PC-3 (cell line): ENCODE measurements around the gene AHDC1.

Source experiments
- CTCF ChIP-seq: fragments of 300-600 bp; sonication (generic); conservative IDR thresholded peaks from 2 replicates; pipeline ENCODE4 v1.5.1; 2017; ENCODE audit warnings: antibody characterized with exemption, low read depth, mild to moderate bottlenecking, low read length
- EZH2 ChIP-seq: fragments of 300-600 bp; sonication (generic); IDR thresholded peaks from one replicate; pipeline ENCODE4 v1.6.1; 2017; ENCODE audit warnings: antibody characterized with exemption, mild to moderate bottlenecking, low read length; ENCODE audit not compliant: unreplicated experiment
- EZH2phosphoT487 ChIP-seq: fragments of 300-600 bp; sonication (generic); IDR thresholded peaks from 2 replicates; pipeline ENCODE4 v1.6.1; 2018; ENCODE audit warnings: mild to moderate bottlenecking, antibody characterized with exemption, low read length, borderline replicate concordance

GRCh38 chr1:27572019-27572678 is 31.8 kb downstream of the AHDC1 start:
- TF ChIP-seq CTCF (no peak), EZH2 (no peak), EZH2phosphoT487 (no peak)
